GM19099 (cell line): ENCODE measurements around the gene RAB22A.

Experiments used
- POLR2A ChIP-seq: IDR thresholded peaks from 3 replicates; pipeline ENCODE4 v1.6.1; 2011; ENCODE audit warnings: low read depth; ENCODE audit not compliant: insufficient read length; ENCODE audit errors: extremely low read depth

The RAB22A gene

DNA sequence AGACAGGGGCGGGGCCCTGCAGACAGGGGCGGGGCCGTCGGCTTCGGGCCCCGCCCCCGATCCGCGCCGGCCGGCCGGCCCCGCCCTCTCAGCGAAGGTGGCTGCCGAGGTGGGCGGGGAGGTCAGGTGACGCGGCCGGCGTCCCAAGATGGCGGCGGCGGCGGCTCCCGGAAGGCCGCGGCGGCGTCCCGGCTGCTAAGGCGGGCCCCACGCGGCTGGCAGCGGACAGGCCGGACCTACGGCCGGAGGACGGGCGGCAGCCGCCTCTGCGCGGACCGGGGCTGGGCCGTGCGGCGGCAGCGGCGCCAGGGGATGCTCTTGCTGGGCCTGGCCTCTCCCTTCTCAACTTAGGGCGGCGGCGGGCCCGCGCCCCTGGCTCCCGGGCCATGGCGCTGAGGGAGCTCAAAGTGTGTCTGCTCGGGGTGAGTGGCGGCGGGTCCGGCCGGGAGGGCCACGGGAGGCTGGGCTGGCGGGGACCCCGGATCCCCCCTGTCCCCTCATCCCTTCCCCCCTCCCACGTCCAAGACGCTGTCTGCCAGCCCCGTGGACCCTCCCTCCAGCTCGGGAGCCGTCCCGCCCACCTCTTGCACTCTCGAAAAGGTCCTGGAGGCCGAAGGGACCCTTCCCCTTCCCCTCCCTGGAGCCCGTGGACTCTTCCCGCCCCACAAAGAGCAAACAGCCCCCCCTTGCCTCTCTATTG lies at the start of gene RAB22A:
Gene RAB22A (plus strand): TSS at position 125 of the 700 bp plus-strand sequence. CDS start 262 bp downstream, at position 387.
- TF ChIP-seq POLR2A: peak; percentile 95

DNA sequence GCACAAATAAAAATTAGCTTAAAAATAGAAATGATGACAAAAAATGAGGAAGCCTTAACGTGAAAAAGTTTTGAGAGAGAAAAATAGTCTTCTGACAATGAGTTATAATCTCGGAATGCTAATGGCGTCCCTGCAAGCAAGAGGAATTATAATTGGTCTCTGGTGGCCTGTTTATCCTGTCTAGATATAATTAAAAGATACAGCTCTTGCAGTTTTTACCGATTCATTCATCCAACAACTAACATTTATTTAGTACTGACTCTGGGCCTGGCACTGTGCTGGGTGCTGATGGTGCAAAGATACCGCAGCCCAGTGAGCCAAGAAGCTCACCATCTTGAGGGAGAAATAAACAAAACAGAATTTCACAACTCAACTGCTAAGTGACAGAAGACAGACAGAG lies 49.5 kb upstream of the RAB22A start:
- no peak for TF ChIP-seq POLR2A

- TF ChIP-seq POLR2A: no peak
Measured at GRCh38 chr20:58261660-58262059, 47.9 kb upstream of the RAB22A start.

DNA sequence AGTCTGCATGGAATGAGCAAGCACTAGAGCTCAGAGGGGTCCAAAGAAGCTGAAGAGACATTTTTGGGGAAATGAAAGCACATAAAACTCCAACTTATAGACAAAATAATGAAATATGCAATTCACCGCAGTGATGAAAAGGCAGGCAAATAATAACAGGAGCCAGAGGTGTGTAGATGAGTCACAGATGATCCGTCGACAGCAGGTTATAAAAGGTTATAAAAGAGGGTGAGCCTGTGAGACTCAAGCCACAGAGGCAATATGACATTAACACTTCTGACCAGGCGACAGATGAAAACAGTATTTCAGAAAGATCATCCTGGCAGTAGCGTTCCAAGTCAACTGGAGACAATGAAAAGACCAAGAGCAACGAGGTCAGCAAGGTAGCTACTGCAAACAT lies 45.2 kb upstream of the RAB22A start:
- no peak for TF ChIP-seq POLR2A

GRCh38 chr20:58267389-58268215 lies 41.9 kb upstream of the RAB22A start:
- TF ChIP-seq POLR2A: no peak

- TF ChIP-seq POLR2A: no peak
Measured at GRCh38 chr20:58268421-58268821, 41.1 kb upstream of the RAB22A start.

DNA sequence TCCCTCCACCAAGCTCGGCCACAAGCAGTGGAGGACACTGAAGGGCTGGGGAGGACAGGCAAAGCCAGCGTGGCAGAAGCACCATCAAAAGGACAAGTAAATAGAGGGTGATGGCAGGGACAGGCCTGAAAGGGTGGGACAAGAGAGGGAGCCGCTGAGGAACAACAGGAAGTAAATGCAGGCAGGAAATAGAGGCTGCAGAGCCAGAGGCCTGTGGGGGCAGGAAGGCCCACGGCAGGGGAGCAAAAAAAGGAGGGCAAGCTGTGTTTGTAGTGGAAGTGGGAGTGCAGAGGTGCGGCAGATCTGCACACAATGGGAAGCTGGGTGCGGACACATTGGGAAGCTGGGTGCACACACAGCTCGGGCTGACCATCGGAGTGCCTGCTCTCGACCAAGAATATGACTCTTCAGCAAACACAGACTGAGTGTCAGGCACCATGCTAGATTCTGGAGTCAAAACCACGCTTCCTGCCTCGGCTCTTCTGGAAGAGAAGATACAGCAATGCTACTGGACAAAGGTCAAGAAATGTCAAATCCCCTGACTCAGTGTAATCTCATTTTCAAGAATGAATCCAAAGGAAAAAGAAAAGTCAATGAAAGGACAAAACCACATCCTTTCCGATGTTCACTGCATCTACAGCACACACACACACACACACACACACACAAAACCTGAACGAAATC lies 40.4 kb upstream of the RAB22A start:
- no peak for TF ChIP-seq POLR2A

GRCh38 chr20:58271606-58272351 lies 37.7 kb upstream of the RAB22A start:
- no peak for TF ChIP-seq POLR2A

GRCh38 chr20:58274384-58274783 lies 35.1 kb upstream of the RAB22A start:
- no peak for TF ChIP-seq POLR2A

GRCh38 chr20:58277107-58277506 lies 32.4 kb upstream of the RAB22A start:
- no peak for TF ChIP-seq POLR2A

- no peak for TF ChIP-seq POLR2A
Measured at GRCh38 chr20:58277578-58278472, 31.7 kb upstream of the RAB22A start.

DNA sequence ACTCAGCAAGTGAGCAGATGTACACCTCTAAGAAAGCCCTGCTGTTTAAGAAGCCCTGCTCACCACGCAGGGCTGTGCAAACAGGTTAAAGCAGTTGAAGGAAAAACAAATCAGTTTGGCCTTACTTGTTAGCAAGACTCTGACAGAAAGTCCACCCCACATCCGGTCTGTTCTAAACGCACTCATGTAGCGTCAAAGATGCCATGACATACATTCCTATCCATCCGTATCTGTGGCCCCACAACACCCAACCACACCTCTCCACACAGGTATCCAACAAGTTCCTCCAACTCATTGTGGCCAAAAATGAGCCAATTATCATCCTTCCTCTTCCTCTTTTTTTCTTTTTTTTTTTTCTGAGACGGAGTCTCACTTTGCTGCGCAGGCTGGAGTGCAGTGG lies 22.8 kb upstream of the RAB22A start:
- no peak for TF ChIP-seq POLR2A

GRCh38 chr20:58287638-58288037 lies 21.9 kb upstream of the RAB22A start:
- TF ChIP-seq POLR2A: no peak

GRCh38 chr20:58289143-58289542 lies 20.4 kb upstream of the RAB22A start:
- TF ChIP-seq POLR2A: no peak
